Caco-2 (cell line): Measurements from ENCODE around the gene PDPN. TPM values are rescaled to one million over a fixed set of nuclear protein-coding genes. Genes with fewer than 3 reads are reported as not detected.

ENCODE experiments used
- BruUV-seq: library from RNA; stranded (reverse); fragments of 400-500 nt; replicated peaks from 2 replicates; lab custom pipeline; 2021; lab: Mats Ljungman, UMichigan
- CTCF ChIA-PET: fragments of 300-600 bp; sonication (Branson Sonifier 250); formaldehyde crosslinking; loops from one replicate; lab custom pipeline; 2022; ENCODE audit warnings: antibody characterized with exemption; lab: Charles Lee
- POLR2A ChIA-PET: fragments of 300-600 bp; sonication (Branson Sonifier 250); formaldehyde crosslinking; loops from one replicate; lab custom pipeline; 2022; ENCODE audit warnings: antibody characterized with exemption; lab: Charles Lee
- DNase-seq, 2 experiments: peaks; one replicate each; pipeline versions ENCODE4 v3.0.0 to v3.0.0-alpha.2; 2020 to 2022
- H3K27me3 ChIP-seq: replicated peaks from 2 replicates; pipeline ENCODE4 v1.6.0; 2011; ENCODE audit warnings: low read length; ENCODE audit not compliant: control insufficient read depth, insufficient read depth
- H3K36me3 ChIP-seq: 2 replicates; pipeline ENCODE4 v1.5.1; 2011; ENCODE audit warnings: low read length; ENCODE audit not compliant: control insufficient read depth, insufficient read depth
- H3K4me1 ChIP-seq: fragments of 250-450 bp; sonication (Bioruptor Pico); 2 replicates; pipeline ENCODE4 v1.5.1; 2020; ENCODE audit warnings: mild to moderate bottlenecking
- H3K4me3 ChIP-seq: 2 replicates; pipeline ENCODE4 v1.5.1; 2011; ENCODE audit warnings: low read depth, mild to moderate bottlenecking, control low read depth, low read length
- H3K9me3 ChIP-seq: fragments of 250-450 bp; sonication (Bioruptor Pico); 2 replicates; pipeline ENCODE4 v1.5.1; 2020; ENCODE audit warnings: mild to moderate bottlenecking, moderate library complexity
- H3K27ac Mint-ChIP-seq: one replicate; pipeline ENCODE4 v1.8.0; 2022; ENCODE audit warnings: mixed read lengths; ENCODE audit not compliant: unreplicated experiment
- H3K27me3 Mint-ChIP-seq: one replicate; pipeline ENCODE4 v1.8.0; 2022; ENCODE audit warnings: mixed read lengths; ENCODE audit not compliant: insufficient read depth, unreplicated experiment
- H3K36me3 Mint-ChIP-seq: one replicate; pipeline ENCODE4 v1.8.0; 2022; ENCODE audit warnings: mild to moderate bottlenecking, mixed read lengths; ENCODE audit not compliant: insufficient read depth, unreplicated experiment
- H3K4me1 Mint-ChIP-seq: one replicate; pipeline ENCODE4 v1.8.0; 2022; ENCODE audit warnings: low read depth, mixed read lengths; ENCODE audit not compliant: unreplicated experiment
- H3K4me3 Mint-ChIP-seq: one replicate; pipeline ENCODE4 v1.8.0; 2022; ENCODE audit warnings: mild to moderate bottlenecking, moderate library complexity, mixed read lengths; ENCODE audit not compliant: unreplicated experiment
- H3K9me3 Mint-ChIP-seq: one replicate; pipeline ENCODE4 v1.8.0; 2022; ENCODE audit warnings: mixed read lengths; ENCODE audit not compliant: unreplicated experiment
- intact Hi-C: fragments of 100-400 bp; cut with micrococcal nuclease; formaldehyde crosslinking; loops from one replicate; pipeline ENCODE4 v1.10.0; 2022; ENCODE audit not compliant: unreplicated experiment
- total RNA-seq: library from RNA; stranded (reverse); gene quantifications from 2 replicates; pipeline ENCODE4 v1.2.3, GENCODE V29; 2022
- TF ChIP-seq, protein P1 (sequence below), 2 experiments: fragments of 200-600 bp in 1 of 2; IDR thresholded peaks; 1 replicate in 1 of 2; 2 replicates in 1 of 2; pipeline versions ENCODE4 v1.5.1 to v1.8.0; 2011 to 2022; ENCODE audit warnings: antibody characterized with exemption in 1 of 2, control low read depth in 1 of 2, inconsistent platforms in 1 of 2, low read depth in 1 of 2, low read length in 1 of 2, mild to moderate bottlenecking in 1 of 2, moderate library complexity in 1 of 2; ENCODE audit not compliant: insufficient read depth in 1 of 2, severe bottlenecking in 1 of 2, unreplicated experiment in 1 of 2

Gene PDPN
- total RNA-seq, 1 experiment from 2014 or later = not detected

DNA sequence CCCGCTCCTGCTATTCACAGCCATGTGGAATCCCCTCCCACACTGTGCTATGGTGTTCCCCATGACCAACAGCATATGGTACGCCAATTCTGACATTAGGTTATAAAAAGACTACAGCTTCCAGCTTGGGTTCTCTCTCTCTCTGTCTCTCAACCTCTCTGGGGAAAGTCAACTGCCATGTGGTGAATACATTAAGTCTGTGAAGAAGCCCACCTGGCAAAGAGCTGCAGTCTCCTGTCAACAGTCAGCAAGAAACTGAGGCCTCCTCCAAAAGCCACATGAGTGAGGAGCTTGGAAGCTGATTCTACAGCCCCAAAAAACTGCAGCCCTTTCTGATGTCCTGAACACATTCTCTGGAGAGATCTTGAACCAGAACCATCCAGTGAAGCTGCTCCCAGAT is 44.8 kb upstream of the PDPN start:
- Mint-ChIP-seq H3K36me3 (no peaks in the 10 kb centered on the region), H3K27me3 (no peaks in the 10 kb centered on the region), H3K4me1 (no peaks in the 10 kb centered on the region), H3K9me3 (no peaks in the 10 kb centered on the region), H3K4me3 (no peak overlapping the region), H3K27ac (no peak overlapping the region)
- no peaks in the 10 kb centered on the region for H3K27me3 ChIP-seq
- no peaks in the 10 kb centered on the region for H3K4me1 ChIP-seq
- H3K36me3 ChIP-seq = no peaks in the 10 kb centered on the region
- POLR2A ChIA-PET = no interaction called here
- CTCF ChIA-PET = no interaction called here
- BruUV-seq = no TSS peak
- no peak for DNase-seq
- TF ChIP-seq, protein P1, sequence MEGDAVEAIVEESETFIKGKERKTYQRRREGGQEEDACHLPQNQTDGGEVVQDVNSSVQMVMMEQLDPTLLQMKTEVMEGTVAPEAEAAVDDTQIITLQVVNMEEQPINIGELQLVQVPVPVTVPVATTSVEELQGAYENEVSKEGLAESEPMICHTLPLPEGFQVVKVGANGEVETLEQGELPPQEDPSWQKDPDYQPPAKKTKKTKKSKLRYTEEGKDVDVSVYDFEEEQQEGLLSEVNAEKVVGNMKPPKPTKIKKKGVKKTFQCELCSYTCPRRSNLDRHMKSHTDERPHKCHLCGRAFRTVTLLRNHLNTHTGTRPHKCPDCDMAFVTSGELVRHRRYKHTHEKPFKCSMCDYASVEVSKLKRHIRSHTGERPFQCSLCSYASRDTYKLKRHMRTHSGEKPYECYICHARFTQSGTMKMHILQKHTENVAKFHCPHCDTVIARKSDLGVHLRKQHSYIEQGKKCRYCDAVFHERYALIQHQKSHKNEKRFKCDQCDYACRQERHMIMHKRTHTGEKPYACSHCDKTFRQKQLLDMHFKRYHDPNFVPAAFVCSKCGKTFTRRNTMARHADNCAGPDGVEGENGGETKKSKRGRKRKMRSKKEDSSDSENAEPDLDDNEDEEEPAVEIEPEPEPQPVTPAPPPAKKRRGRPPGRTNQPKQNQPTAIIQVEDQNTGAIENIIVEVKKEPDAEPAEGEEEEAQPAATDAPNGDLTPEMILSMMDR (IDR thresholded peaks at IDR 0.05; ENCODE audit: insufficient read depth in 1 of 2, low read depth in 1 of 2, low read length in 1 of 2, severe bottlenecking in 1 of 2, unreplicated experiment in 1 of 2) = no peak
- no peaks in the 10 kb centered on the region for H3K9me3 ChIP-seq
- intact Hi-C loops = no loop called here
- no peak overlapping the region for H3K4me3 ChIP-seq

DNA sequence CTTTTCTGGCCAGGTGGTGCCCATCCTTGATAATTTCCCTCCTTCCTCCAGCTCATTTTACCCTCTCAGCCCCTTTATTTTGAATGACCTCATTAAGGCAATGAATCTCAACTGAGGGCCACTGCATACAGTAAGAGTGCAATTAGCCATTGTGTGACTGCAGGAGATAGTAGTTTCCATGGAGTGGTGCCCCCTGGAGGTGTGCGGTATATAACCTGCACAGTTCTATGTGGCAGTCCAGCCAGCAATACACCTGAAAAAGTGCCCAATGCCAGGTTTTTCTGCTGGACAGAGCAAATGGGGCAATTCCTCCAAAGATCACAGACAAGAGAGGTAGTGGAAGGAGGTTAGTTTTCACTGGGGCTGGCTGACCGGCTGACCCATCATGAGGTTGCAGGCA is 43.9 kb upstream of the PDPN start:
- intact Hi-C loops = no loop called here
- Mint-ChIP-seq H3K36me3 (no peaks in the 10 kb centered on the region), H3K9me3 (no peaks in the 10 kb centered on the region), H3K27ac (no peak overlapping the region), H3K4me3 (no peak overlapping the region), H3K4me1 (no peaks in the 10 kb centered on the region), H3K27me3 (no peaks in the 10 kb centered on the region)
- TF ChIP-seq, protein P1 (IDR thresholded peaks at IDR 0.05; ENCODE audit: insufficient read depth in 1 of 2, low read depth in 1 of 2, low read length in 1 of 2, severe bottlenecking in 1 of 2, unreplicated experiment in 1 of 2) = no peak
- Histone ChIP-seq H3K36me3 (no peaks in the 10 kb centered on the region), H3K27me3 (no peaks in the 10 kb centered on the region), H3K4me1 (no peaks in the 10 kb centered on the region), H3K9me3 (no peaks in the 10 kb centered on the region), H3K4me3 (no peak overlapping the region)
- no peak for DNase-seq
- no TSS peak for BruUV-seq
- ChIA-PET POLR2A (no interaction called here), CTCF (no interaction called here)

DNA sequence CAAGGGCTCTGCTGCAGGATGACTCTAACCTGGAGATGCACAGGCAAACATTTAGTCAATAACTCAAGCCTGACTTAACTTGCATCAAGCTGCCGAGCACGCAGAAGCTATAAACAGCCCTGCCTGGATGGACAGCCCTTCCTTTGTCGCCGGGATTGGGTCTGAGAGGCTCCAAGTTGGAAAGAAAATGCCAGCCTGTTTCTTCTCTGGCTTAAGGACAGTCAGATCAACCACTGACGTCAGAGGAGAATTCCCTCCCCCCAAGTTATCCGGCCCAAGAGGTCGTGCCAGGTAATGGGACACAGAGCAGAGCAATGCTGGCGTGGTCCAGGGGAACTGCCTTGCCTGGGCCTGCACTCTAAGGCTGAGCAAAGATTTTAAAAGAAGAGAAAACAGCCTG is 42.8 kb upstream of the PDPN start:
- no peaks in the 10 kb centered on the region for H3K36me3 ChIP-seq
- intact Hi-C loops = no loop called here
- no peaks in the 10 kb centered on the region for H3K27me3 ChIP-seq
- Mint-ChIP-seq H3K27me3 (no peaks in the 10 kb centered on the region), H3K36me3 (no peaks in the 10 kb centered on the region), H3K9me3 (no peaks in the 10 kb centered on the region), H3K4me1 (no peaks in the 10 kb centered on the region), H3K4me3 (no peak overlapping the region), H3K27ac (no peak overlapping the region)
- no peak for DNase-seq
- ChIA-PET POLR2A (no interaction called here), CTCF (no interaction called here)
- H3K4me3 ChIP-seq = no peak overlapping the region
- no peaks in the 10 kb centered on the region for H3K4me1 ChIP-seq
- TF ChIP-seq, protein P1 (IDR thresholded peaks at IDR 0.05; ENCODE audit: insufficient read depth in 1 of 2, low read depth in 1 of 2, low read length in 1 of 2, severe bottlenecking in 1 of 2, unreplicated experiment in 1 of 2) = no peak
- no TSS peak for BruUV-seq
- H3K9me3 ChIP-seq = no peaks in the 10 kb centered on the region
